Central memory CD4-positive, alpha-beta T cell (primary cell): ENCODE results near the gene CREBBP.

Source experiments
- DNase-seq: peaks from one replicate; pipeline ENCODE4 v3.0.0; 2022

CREBBP gene

GRCh38 chr16:3854750-3855541 is 25.6 kb downstream of the CREBBP start:
- DNase-seq = no peak

GRCh38 chr16:3850544-3850899 is 30.0 kb downstream of the CREBBP start:
- no peak for DNase-seq

- DNase-seq = no peak
Observed at GRCh38 chr16:3849751-3850543, 30.6 kb downstream of the CREBBP start.

GRCh38 chr16:3846595-3847091 is 33.9 kb downstream of the CREBBP start:
- DNase-seq = no peak

- no peak for DNase-seq
Observed at GRCh38 chr16:3846087-3846486, 34.4 kb downstream of the CREBBP start.

- no peak for DNase-seq
Observed at GRCh38 chr16:3842994-3843393, 37.5 kb downstream of the CREBBP start.

GRCh38 chr16:3841729-3842508 is 38.6 kb downstream of the CREBBP start:
- DNase-seq = no peak

- no peak for DNase-seq
Observed at GRCh38 chr16:3839402-3840184, 40.9 kb downstream of the CREBBP start.

GRCh38 chr16:3838600-3839401 is 41.7 kb downstream of the CREBBP start:
- DNase-seq = no peak

- no peak for DNase-seq
Observed at GRCh38 chr16:3837851-3838586, 42.5 kb downstream of the CREBBP start.

GRCh38 chr16:3836641-3837040 is 43.9 kb downstream of the CREBBP start:
- no peak for DNase-seq

- DNase-seq = no peak
Observed at GRCh38 chr16:3835089-3835602, 45.4 kb downstream of the CREBBP start.

- no peak for DNase-seq
Observed at GRCh38 chr16:3832668-3833067, 47.8 kb downstream of the CREBBP start.

GRCh38 chr16:3830625-3831254 is 49.8 kb downstream of the CREBBP start:
- DNase-seq = no peak

- DNase-seq = no peak
Observed at GRCh38 chr16:3829631-3830536, 50.6 kb downstream of the CREBBP start.

- DNase-seq = no peak
Observed at GRCh38 chr16:3825940-3826339, 54.6 kb downstream of the CREBBP start.

- no peak for DNase-seq
Observed at GRCh38 chr16:3825103-3825502, 55.4 kb downstream of the CREBBP start.

- DNase-seq = no peak
Observed at GRCh38 chr16:3824121-3824795, 56.3 kb downstream of the CREBBP start.
